Measurements from ENCODE around the gene SYTL1. TPM values are rescaled to one million over a fixed set of nuclear protein-coding genes. Genes with fewer than 3 reads are reported as not detected.

The SYTL1 gene
- total RNA-seq, 2 experiments from 2014 or later = 83.5 to 106 TPM

DNA sequence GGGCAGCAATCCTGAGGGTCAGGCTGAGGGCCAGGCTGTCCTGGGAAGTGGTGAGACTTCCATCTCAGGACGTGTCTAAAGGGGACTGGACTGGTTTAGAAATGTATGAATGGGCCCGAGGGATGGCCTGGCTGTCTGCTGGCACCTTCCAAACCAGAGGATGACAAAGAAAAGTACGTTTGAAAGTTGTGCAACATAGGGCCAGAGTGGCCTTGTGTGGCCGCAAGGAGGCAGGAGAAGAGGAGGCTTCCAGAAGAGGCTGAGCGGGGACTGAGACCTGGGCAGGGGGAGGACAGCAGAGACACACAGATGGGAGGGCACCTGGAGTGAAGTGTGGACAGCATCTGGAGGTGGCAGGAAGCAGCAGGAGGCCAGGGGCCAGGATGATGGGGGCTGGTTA is 2.6 kb upstream of the SYTL1 start:
- no peak for DNase-seq
- Mint-ChIP-seq H3K36me3 (ENCODE audit: low read depth) (peaks cover 20% of the 10 kb centered on the region), H3K4me3 (no peak overlapping the region), H3K4me1 (peaks cover 32% of the 10 kb centered on the region), H3K27ac (peak overlapping the region; percentile 59), H3K27me3 (no peaks in the 10 kb centered on the region), H3K9me3 (no peaks in the 10 kb centered on the region)
- POLR2A ChIA-PET = no interaction called here
- CTCF ChIA-PET = interaction anchor here (0.9 to 9.0 kb wide), 4 partner anchors 12 to 18 kb away, joined by 3 to 68 read pairs (median 4); no protein-coding TSS in a partner anchor

GRCh38 chr1:27342391-27342777 is 562 bp downstream of the SYTL1 start:
- peak; percentile 51 for DNase-seq
- Mint-ChIP-seq H3K4me3 (peak overlapping the region; percentile 84), H3K9me3 (no peaks in the 10 kb centered on the region), H3K27me3 (no peaks in the 10 kb centered on the region), H3K27ac (peak overlapping the region; percentile 89), H3K36me3 (ENCODE audit: low read depth) (peaks cover 21% of the 10 kb centered on the region), H3K4me1 (peaks cover 47% of the 10 kb centered on the region)
- ChIA-PET CTCF (interaction anchor here (0.6 to 9.0 kb wide), 4 partner anchors 10 to 47 kb away, joined by 3 to 68 read pairs (median 12); no protein-coding TSS in a partner anchor), POLR2A (no interaction called here)

DNA sequence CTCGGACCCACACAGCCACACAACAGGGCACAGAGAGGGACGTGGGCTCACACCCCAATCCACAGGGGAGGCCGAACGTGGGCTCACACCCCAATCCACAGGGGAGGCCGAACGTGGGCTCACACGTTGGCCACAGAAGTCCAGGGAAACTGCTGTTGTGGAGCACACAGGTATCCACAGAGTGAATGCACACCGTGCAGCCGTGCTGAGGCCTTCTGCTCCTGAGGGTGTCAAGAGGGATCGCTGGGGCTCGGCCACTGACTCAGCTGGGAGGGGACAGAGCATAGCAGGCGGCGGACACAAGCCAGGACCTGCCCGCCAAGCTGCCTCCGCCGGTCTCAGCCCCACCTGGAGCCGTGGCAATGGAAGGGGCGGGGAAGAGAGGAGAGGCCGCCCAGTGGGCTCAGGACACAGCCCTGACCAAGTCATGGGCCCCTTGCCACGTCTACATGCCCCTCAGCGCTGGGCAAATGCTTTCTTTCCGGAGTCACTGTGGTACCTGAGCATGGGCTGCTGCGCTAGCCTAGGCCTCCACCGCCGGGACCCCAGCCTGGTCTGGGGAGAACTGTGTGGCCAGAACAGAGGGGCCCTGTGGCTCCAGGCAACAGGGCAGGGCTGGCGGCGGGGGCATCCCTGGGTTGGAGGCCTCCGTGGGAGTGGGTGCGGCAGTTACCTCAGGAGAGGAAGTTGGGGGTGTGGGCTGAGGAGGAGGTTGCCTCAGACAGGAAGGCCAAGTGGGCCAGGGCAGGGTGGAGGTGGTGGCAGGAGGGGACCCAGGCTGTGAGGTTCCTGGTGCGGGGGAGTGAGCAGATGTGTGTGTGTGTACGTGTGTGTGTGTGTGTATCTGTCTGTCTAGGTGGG is 1.2 kb downstream of the SYTL1 start:
- Mint-ChIP-seq H3K4me3 (peak overlapping the region; percentile 84), H3K27me3 (no peaks in the 10 kb centered on the region), H3K27ac (peak overlapping the region; percentile 89), H3K9me3 (no peaks in the 10 kb centered on the region), H3K36me3 (ENCODE audit: low read depth) (peaks cover 22% of the 10 kb centered on the region), H3K4me1 (peaks cover 50% of the 10 kb centered on the region)
- CTCF ChIA-PET = interaction anchor here (0.6 to 9.0 kb wide), 8 partner anchors 10 to 151 kb away, joined by 3 to 68 read pairs (median 4); partner anchors contain the start of gene MAP3K6
- POLR2A ChIA-PET = interaction anchor here (0.7 kb wide), 1 partner anchor 11 kb away, joined by 4 read pairs; no protein-coding TSS in a partner anchor
- DNase-seq = peak; percentile 85

- peaks cover 50% of the 10 kb centered on the region for H3K4me1 Mint-ChIP-seq
- ChIA-PET POLR2A (interaction anchor here (0.7 kb wide), 1 partner anchor 10 kb away, joined by 4 read pairs; no protein-coding TSS in a partner anchor), CTCF (interaction anchor here (1.0 to 9.0 kb wide), 7 partner anchors 9 to 43 kb away, joined by 3 to 68 read pairs (median 4); partner anchors contain the start of gene MAP3K6)
- no peak for DNase-seq
- peak overlapping the region; percentile 84 for H3K4me3 Mint-ChIP-seq
- H3K27me3 Mint-ChIP-seq = no peaks in the 10 kb centered on the region
- H3K9me3 Mint-ChIP-seq = no peaks in the 10 kb centered on the region
- H3K27ac Mint-ChIP-seq = peak overlapping the region; percentile 89
- H3K36me3 Mint-ChIP-seq (ENCODE audit: low read depth) = peaks cover 22% of the 10 kb centered on the region
Observed at GRCh38 chr1:27343639-27344025, 1.8 kb downstream of the SYTL1 start.

DNA sequence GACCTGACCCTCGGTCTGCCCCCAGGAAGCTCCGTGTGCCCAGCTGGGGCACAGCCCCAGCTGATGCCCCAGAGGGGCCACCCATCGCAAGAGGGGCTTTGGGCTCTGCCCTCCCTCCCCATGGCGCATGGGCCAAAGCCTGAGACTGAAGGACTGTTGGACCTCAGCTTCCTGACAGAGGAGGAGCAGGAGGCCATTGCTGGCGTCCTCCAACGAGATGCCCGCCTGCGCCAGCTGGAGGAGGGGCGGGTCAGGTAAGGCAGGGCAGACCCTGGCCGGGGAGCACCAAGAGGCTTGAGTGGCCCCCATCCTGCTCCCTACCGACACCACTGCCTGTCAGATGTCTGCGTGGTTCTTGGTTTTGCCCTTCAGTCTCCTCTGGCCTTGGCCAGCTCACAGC is 3.5 kb downstream of the SYTL1 start:
- Mint-ChIP-seq H3K27me3 (no peaks in the 10 kb centered on the region), H3K9me3 (no peaks in the 10 kb centered on the region), H3K36me3 (ENCODE audit: low read depth) (peaks cover 22% of the 10 kb centered on the region), H3K4me3 (peak overlapping the region; percentile 61), H3K4me1 (peaks cover 42% of the 10 kb centered on the region), H3K27ac (no peak overlapping the region)
- POLR2A ChIA-PET = no interaction called here
- DNase-seq = no peak
- CTCF ChIA-PET = interaction anchor here (0.5 to 9.0 kb wide), 8 partner anchors 11 to 884 kb away, joined by 3 to 68 read pairs (median 4); partner anchors contain the start of gene MAP3K6

DNA sequence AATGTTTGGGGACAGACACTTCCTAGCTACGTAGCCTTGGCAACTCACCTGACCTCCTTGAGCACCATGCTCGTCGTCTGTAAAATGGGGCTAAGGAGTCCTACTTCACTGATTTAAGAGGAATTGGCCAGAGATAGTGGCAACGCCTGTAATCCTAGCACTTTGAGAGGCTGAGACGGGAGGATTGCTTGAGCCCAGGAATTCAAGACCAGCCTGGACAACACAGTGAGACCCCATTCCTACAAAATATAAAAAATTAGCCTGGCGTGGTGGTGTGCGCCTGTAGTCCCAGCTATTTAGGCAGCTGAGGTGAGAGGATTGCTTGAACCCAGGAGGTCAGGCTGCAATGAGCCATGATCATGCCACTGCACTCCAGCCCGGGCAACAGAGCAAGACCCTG is 4.5 kb downstream of the SYTL1 start:
- POLR2A ChIA-PET = no interaction called here
- no peaks in the 10 kb centered on the region for H3K9me3 Mint-ChIP-seq
- CTCF ChIA-PET = interaction anchor here (0.6 to 9.0 kb wide), 6 partner anchors 11 to 379 kb away, joined by 3 to 68 read pairs (median 6); partner anchors contain the start of gene MAP3K6
- H3K4me3 Mint-ChIP-seq = no peak overlapping the region
- H3K4me1 Mint-ChIP-seq = peaks cover 34% of the 10 kb centered on the region
- DNase-seq = no peak
- no peaks in the 10 kb centered on the region for H3K27me3 Mint-ChIP-seq
- H3K27ac Mint-ChIP-seq = no peak overlapping the region
- H3K36me3 Mint-ChIP-seq (ENCODE audit: low read depth) = peaks cover 22% of the 10 kb centered on the region

DNA sequence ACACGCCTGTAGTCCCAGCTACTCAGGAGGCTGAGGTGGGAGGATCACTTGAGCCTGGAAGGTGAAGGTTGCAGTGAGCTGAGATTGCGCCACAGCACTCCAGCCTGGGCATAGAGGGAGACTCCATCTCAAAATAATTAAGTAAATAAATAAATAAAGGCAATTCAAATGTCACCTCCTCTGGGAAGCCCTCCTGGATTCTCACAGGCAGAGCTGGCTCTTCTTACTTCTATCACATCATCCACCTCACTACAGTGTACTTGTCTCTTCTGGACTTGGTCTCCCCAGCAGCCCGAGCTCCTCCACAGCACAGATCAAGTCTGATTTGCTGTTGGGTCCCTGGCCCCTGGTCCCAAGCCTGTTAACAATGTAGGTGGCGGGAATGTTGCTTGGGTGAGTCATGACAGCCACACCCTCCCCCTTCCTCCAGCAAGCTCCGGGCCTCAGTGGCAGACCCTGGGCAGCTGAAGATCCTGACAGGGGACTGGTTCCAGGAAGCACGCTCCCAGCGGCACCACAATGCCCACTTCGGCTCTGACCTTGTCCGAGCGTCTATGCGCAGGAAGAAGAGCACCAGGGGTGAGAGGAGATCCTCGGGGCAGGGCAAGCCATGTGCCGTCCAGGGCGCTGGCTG is 5.3 kb downstream of the SYTL1 start:
- ChIA-PET POLR2A (no interaction called here), CTCF (interaction anchor here (1.4 to 9.0 kb wide), 3 partner anchors 10 to 46 kb away, joined by 5 to 68 read pairs (median 17); partner anchors contain the start of gene MAP3K6)
- H3K9me3 Mint-ChIP-seq = no peaks in the 10 kb centered on the region
- DNase-seq = no peak
- H3K4me3 Mint-ChIP-seq = no peak overlapping the region
- H3K4me1 Mint-ChIP-seq = peaks cover 31% of the 10 kb centered on the region
- H3K36me3 Mint-ChIP-seq (ENCODE audit: low read depth) = peaks cover 24% of the 10 kb centered on the region
- H3K27me3 Mint-ChIP-seq = no peaks in the 10 kb centered on the region
- peak overlapping the region; percentile 41 for H3K27ac Mint-ChIP-seq

- H3K4me1 Mint-ChIP-seq = peaks cover 22% of the 10 kb centered on the region
- peak overlapping the region; percentile 44 for H3K4me3 Mint-ChIP-seq
- peak; percentile 45 for DNase-seq
- CTCF ChIA-PET = interaction anchor here (0.6 to 2.3 kb wide), 6 partner anchors 12 to 48 kb away, joined by 3 to 6 read pairs (median 3); partner anchors contain the start of gene MAP3K6
- POLR2A ChIA-PET = no interaction called here
- H3K9me3 Mint-ChIP-seq = no peaks in the 10 kb centered on the region
- no peaks in the 10 kb centered on the region for H3K27me3 Mint-ChIP-seq
- peaks cover 19% of the 10 kb centered on the region for H3K36me3 Mint-ChIP-seq (ENCODE audit: low read depth)
- H3K27ac Mint-ChIP-seq = no peak overlapping the region
Observed at GRCh38 chr1:27348861-27349783, 7.3 kb downstream of the SYTL1 start.

- CTCF ChIA-PET = interaction anchor here (1.3 to 2.3 kb wide), 4 partner anchors 13 to 49 kb away, joined by 3 to 6 read pairs (median 4); no protein-coding TSS in a partner anchor
- Mint-ChIP-seq H3K4me1 (peaks cover 19% of the 10 kb centered on the region), H3K4me3 (no peak overlapping the region), H3K9me3 (no peaks in the 10 kb centered on the region), H3K27ac (no peak overlapping the region), H3K27me3 (no peaks in the 10 kb centered on the region), H3K36me3 (ENCODE audit: low read depth) (peaks cover 16% of the 10 kb centered on the region)
- DNase-seq = no peak
- POLR2A ChIA-PET = interaction anchor here (0.6 kb wide), 1 partner anchor 12 kb away, joined by 4 read pairs; no protein-coding TSS in a partner anchor
Observed at GRCh38 chr1:27349784-27350662, 8.2 kb downstream of the SYTL1 start.

GRCh38 chr1:27350663-27351540 is 9.1 kb downstream of the SYTL1 start:
- no peak for DNase-seq
- CTCF ChIA-PET = interaction anchor here (0.7 to 1.4 kb wide), 2 partner anchors 12 to 50 kb away, joined by 3 read pairs; no protein-coding TSS in a partner anchor

More at GRCh38 chr1:27350663-27351540, 9.1 kb downstream of the SYTL1 start:
- Mint-ChIP-seq H3K36me3 (ENCODE audit: low read depth) (peaks cover 11% of the 10 kb centered on the region), H3K4me1 (peaks cover 21% of the 10 kb centered on the region), H3K27ac (no peak overlapping the region), H3K4me3 (no peak overlapping the region), H3K9me3 (no peaks in the 10 kb centered on the region), H3K27me3 (no peaks in the 10 kb centered on the region)
- POLR2A ChIA-PET = interaction anchor here (0.6 kb wide), 1 partner anchor 13 kb away, joined by 4 read pairs; no protein-coding TSS in a partner anchor
